ENCODE results near the gene ILDR1. TPM values are rescaled to one million over a fixed set of nuclear protein-coding genes. Genes with fewer than 3 reads are reported as not detected.

The ILDR1 gene
- total RNA-seq, 1 experiment from 2014 or later = 2.3 TPM

- TF ChIP-seq ZNF281 (CRISPR knock-in tag; IDR thresholded peaks at IDR 0.05) (no peak), TEAD4 (CRISPR knock-in tag; IDR thresholded peaks at IDR 0.05) (no peak), PRRX2 (CRISPR knock-in tag; IDR thresholded peaks at IDR 0.05) (no peak), USF2 (CRISPR knock-in tag; IDR thresholded peaks at IDR 0.05) (no peak), ZNF416 (CRISPR knock-in tag; IDR thresholded peaks at IDR 0.05) (no peak), MXD4 (CRISPR knock-in tag; IDR thresholded peaks at IDR 0.05; ENCODE audit: borderline replicate concordance) (no peak), PREB (CRISPR knock-in tag; IDR thresholded peaks at IDR 0.05; ENCODE audit: borderline replicate concordance) (no peak), ZNF121 (CRISPR knock-in tag; IDR thresholded peaks at IDR 0.05) (no peak), ZSCAN18 (CRISPR knock-in tag; IDR thresholded peaks at IDR 0.05) (no peak), ZNF671 (CRISPR knock-in tag; IDR thresholded peaks at IDR 0.05) (no peak), CBFB (CRISPR knock-in tag; IDR thresholded peaks at IDR 0.05; ENCODE audit: low read depth) (no peak)
These were observed 32.1 kb downstream of the ILDR1 start (continued) for GRCh38 chr3:121989943-121990342.

- ATAC-seq = no peak
- Mint-ChIP-seq H3K4me1 (no peaks in the 10 kb centered on the region), H3K27ac (no peak overlapping the region), H3K4me3 (no peak overlapping the region), H3K27me3 (ENCODE audit: low read depth) (no peaks in the 10 kb centered on the region), H3K36me3 (peaks cover 13% of the 10 kb centered on the region), H3K9me3 (peaks cover 18% of the 10 kb centered on the region)
- CTCF ChIA-PET = no interaction called here
- POLR2A ChIA-PET = no interaction called here
- no peak for DNase-seq (ENCODE audit: low spot score)
- no peak for TF ChIP-seq SP1 (CRISPR knock-in tag; conservative IDR thresholded peaks at IDR 0.05)
- no peak for TF ChIP-seq NFATC4 (CRISPR knock-in tag; IDR thresholded peaks at IDR 0.05)
- no peak for TF ChIP-seq ATF1 (CRISPR knock-in tag; IDR thresholded peaks at IDR 0.05)
- TF ChIP-seq SOX15 (CRISPR knock-in tag; IDR thresholded peaks at IDR 0.05) = no peak
- TF ChIP-seq ZBTB43 (CRISPR knock-in tag; IDR thresholded peaks at IDR 0.05) = no peak
- TF ChIP-seq TCF7 (CRISPR knock-in tag; IDR thresholded peaks at IDR 0.05; ENCODE audit: low read depth) = no peak
- no peak for TF ChIP-seq NR3C1 (CRISPR knock-in tag; conservative IDR thresholded peaks at IDR 0.05; ENCODE audit: low read depth)
- TF ChIP-seq ATF6 (CRISPR knock-in tag; IDR thresholded peaks at IDR 0.05) = no peak
- no peak for TF ChIP-seq E2F1 (CRISPR knock-in tag; IDR thresholded peaks at IDR 0.05)
- TF ChIP-seq STAT6 (CRISPR knock-in tag; conservative IDR thresholded peaks at IDR 0.05; ENCODE audit: low read depth) = no peak
- TF ChIP-seq SMAD3 (CRISPR knock-in tag; IDR thresholded peaks at IDR 0.05; ENCODE audit: borderline replicate concordance) = no peak
- TF ChIP-seq ZNF219 (CRISPR knock-in tag; IDR thresholded peaks at IDR 0.05; ENCODE audit: borderline replicate concordance) = no peak
- no peak for TF ChIP-seq ETV6 (CRISPR knock-in tag; IDR thresholded peaks at IDR 0.05)
These were observed 33.9 kb downstream of the ILDR1 start for GRCh38 chr3:121988146-121988545.

Data from WTC11 (cell line).